ENCODE data around the gene PDF. TPM values are rescaled to one million over a fixed set of nuclear protein-coding genes. Genes with fewer than 3 reads are reported as not detected.

PDF gene
- total and polyA plus RNA-seq, 2 donors (not counting 1 experiment from before 2014, with no cell fraction given) = 8.7 to 14.4 TPM

- H3K4me3 ChIP-seq (replicated peaks in 1 of 4; ENCODE audit: control extremely low read depth in 1 of 4, insufficient read depth in 1 of 4, low read depth in 3 of 4, low read length in 4 of 4) = no peak overlapping the region
- TF ChIP-seq CTCF (conservative IDR thresholded peaks at IDR 0.05 in 1 of 2, IDR thresholded peaks at IDR 0.05 in 1 of 2; ENCODE audit: low read depth in 1 of 2, low read length in 2 of 2) (no peak), EZH2 (IDR thresholded peaks at IDR 0.05; ENCODE audit: low read length, missing control alignments) (no peak)
- H3K27me3 ChIP-seq (ENCODE audit: control insufficient read depth, insufficient read depth, low read length) = no peaks in the 10 kb centered on the region
- DNase-seq (ENCODE audit: low read depth in 2 of 2) = no peak
- peaks cover 2% of the 10 kb centered on the region for H3K79me2 ChIP-seq (ENCODE audit: control insufficient read depth, insufficient read depth, low read length)
- no peak overlapping the region for H3K4me2 ChIP-seq (ENCODE audit: extremely low read depth, insufficient read depth, low read length)
- H3K4me1 ChIP-seq (ENCODE audit: control insufficient read depth, extremely low read depth, insufficient read depth, low read length) = no peaks in the 10 kb centered on the region
- no peaks in the 10 kb centered on the region for H4K20me1 ChIP-seq (ENCODE audit: control insufficient read depth, extremely low read depth, insufficient read depth, low read length)
- H3K27ac ChIP-seq (ENCODE audit: insufficient read depth, low read length) = no peak overlapping the region
- no peak overlapping the region for H2AFZ ChIP-seq (ENCODE audit: low read length)
- no peaks in the 10 kb centered on the region for H3K9me3 ChIP-seq (ENCODE audit: control insufficient read depth, insufficient read depth, low read depth, low read length)
- peaks cover 3% of the 10 kb centered on the region for H3K36me3 ChIP-seq (ENCODE audit: control insufficient read depth, insufficient read depth, low read length)
- H3K9ac ChIP-seq (ENCODE audit: insufficient read depth, low read length) = no peak overlapping the region
Measured at GRCh38 chr16:69376393-69377059, 46.1 kb upstream of the PDF start.

GRCh38 chr16:69373019-69373418 lies 42.6 kb upstream of the PDF start:
- no peak for TF ChIP-seq CTCF (conservative IDR thresholded peaks at IDR 0.05 in 1 of 2, IDR thresholded peaks at IDR 0.05 in 1 of 2; ENCODE audit: low read depth in 1 of 2, low read length in 2 of 2)
- Histone ChIP-seq H3K27ac (ENCODE audit: insufficient read depth, low read length) (no peak overlapping the region), H3K9ac (ENCODE audit: insufficient read depth, low read length) (no peak overlapping the region), H3K9me3 (ENCODE audit: control insufficient read depth, insufficient read depth, low read depth, low read length) (no peaks in the 10 kb centered on the region), H4K20me1 (ENCODE audit: control insufficient read depth, extremely low read depth, insufficient read depth, low read length) (no peaks in the 10 kb centered on the region), H3K4me3 (replicated peaks in 1 of 4; ENCODE audit: control extremely low read depth in 1 of 4, insufficient read depth in 1 of 4, low read depth in 3 of 4, low read length in 4 of 4) (no peak overlapping the region), H3K36me3 (ENCODE audit: control insufficient read depth, insufficient read depth, low read length) (peaks cover 7% of the 10 kb centered on the region), H3K4me2 (ENCODE audit: extremely low read depth, insufficient read depth, low read length) (no peak overlapping the region), H3K79me2 (ENCODE audit: control insufficient read depth, insufficient read depth, low read length) (no peaks in the 10 kb centered on the region), H3K27me3 (ENCODE audit: control insufficient read depth, insufficient read depth, low read length) (no peaks in the 10 kb centered on the region), H2AFZ (ENCODE audit: low read length) (no peak overlapping the region), H3K4me1 (ENCODE audit: control insufficient read depth, extremely low read depth, insufficient read depth, low read length) (no peaks in the 10 kb centered on the region)
- no peak for DNase-seq (ENCODE audit: low read depth in 2 of 2)

GRCh38 chr16:69371564-69371963 lies 41.2 kb upstream of the PDF start:
- Histone ChIP-seq H3K9me3 (ENCODE audit: control insufficient read depth, insufficient read depth, low read depth, low read length) (no peaks in the 10 kb centered on the region), H4K20me1 (ENCODE audit: control insufficient read depth, extremely low read depth, insufficient read depth, low read length) (no peaks in the 10 kb centered on the region), H3K36me3 (ENCODE audit: control insufficient read depth, insufficient read depth, low read length) (peaks cover 8% of the 10 kb centered on the region), H3K27me3 (ENCODE audit: control insufficient read depth, insufficient read depth, low read length) (no peaks in the 10 kb centered on the region), H2AFZ (ENCODE audit: low read length) (no peak overlapping the region), H3K4me3 (replicated peaks in 1 of 4; ENCODE audit: control extremely low read depth in 1 of 4, insufficient read depth in 1 of 4, low read depth in 3 of 4, low read length in 4 of 4) (no peak overlapping the region), H3K9ac (ENCODE audit: insufficient read depth, low read length) (no peak overlapping the region), H3K4me1 (ENCODE audit: control insufficient read depth, extremely low read depth, insufficient read depth, low read length) (no peaks in the 10 kb centered on the region), H3K4me2 (ENCODE audit: extremely low read depth, insufficient read depth, low read length) (no peak overlapping the region), H3K27ac (ENCODE audit: insufficient read depth, low read length) (no peak overlapping the region), H3K79me2 (ENCODE audit: control insufficient read depth, insufficient read depth, low read length) (no peaks in the 10 kb centered on the region)
- TF ChIP-seq CTCF (conservative IDR thresholded peaks at IDR 0.05 in 1 of 2, IDR thresholded peaks at IDR 0.05 in 1 of 2; ENCODE audit: low read depth in 1 of 2, low read length in 2 of 2) = no peak
- TF ChIP-seq EZH2 (IDR thresholded peaks at IDR 0.05; ENCODE audit: low read length, missing control alignments) = no peak
- no peak for DNase-seq (ENCODE audit: low read depth in 2 of 2)

Data from fibroblast of lung (primary cell).